Adrenal gland (tissue), 12 donors: ENCODE data around the gene RAD9A. TPM values are rescaled to one million over a fixed set of nuclear protein-coding genes. Genes with fewer than 3 reads are reported as not detected.

Experiments used
- DNase-seq, 7 donors: peaks; one replicate each; pipeline ENCODE4 v3.0.0-alpha.2; 2019 to 2020
- H3K27ac ChIP-seq, 5 donors: fragments of 200-600 bp; sonication (generic) in 4 of 5; 1 replicate in 3 of 5; 2 replicates in 2 of 5; pipeline versions ENCODE4 v1.5.1 to v1.8.0; 2016 to 2020; ENCODE audit warnings: mild to moderate bottlenecking in 1 of 5
- H3K27me3 ChIP-seq: fragments of 200-600 bp; 2 replicates; pipeline ENCODE4 v1.8.0; 2021
- H3K36me3 ChIP-seq, 2 donors: fragments of 200-600 bp; replicated peaks in 1 of 2; 1 replicate in 1 of 2; 2 replicates in 1 of 2; pipeline versions ENCODE4 v1.5.1 to v1.8.0; 2018 to 2022
- H3K4me1 ChIP-seq, 2 donors: fragments of 200-600 bp; replicated peaks in 1 of 2; 1 replicate in 1 of 2; 2 replicates in 1 of 2; pipeline versions ENCODE4 v1.5.1 to v1.8.0; 2018 to 2021
- H3K4me3 ChIP-seq, 4 donors: fragments of 200-600 bp; sonication (generic) in 3 of 4; one replicate each; pipeline ENCODE4 v1.5.1; 2016 to 2018
- H3K9me3 ChIP-seq, 3 donors: fragments of 200-600 bp; sonication (generic) in 1 of 3; replicated peaks in 1 of 3; 1 replicate in 2 of 3; 2 replicates in 1 of 3; pipeline versions ENCODE4 v1.5.1 to v1.8.0; 2016 to 2021
- POLR2A ChIP-seq, 2 donors: fragments of 450-650 bp; IDR thresholded peaks; one replicate each; pipeline ENCODE4 v1.6.1; 2017; ENCODE audit warnings: antibody characterized with exemption in 2 of 2, mild to moderate bottlenecking in 2 of 2, moderate library complexity in 1 of 2
- WGBS, 4 donors: extraction: QIAGEN DNeasy Blood & Tissue Kit in 2 of 4; methylation state at CpG; one replicate each; pipeline versions ENCODE4 v1.1.5 to v1.1.7; 2013 to 2017; 5-methylcytosine and 5-hydroxymethylcytosine counted together
- intact Hi-C, 2 donors: fragments of 100-400 bp; cut with DNase I; formaldehyde crosslinking; loops; one replicate each; pipeline versions ENCODE4 v1.14.1 to v1.15.0; 2022 to 2023
- polyA plus RNA-seq, 3 donors: library from polyadenylated mRNA; stranded (reverse); fragments of 200-250 nt in 2 of 3; fragments of 350-450 nt in 1 of 3; fragmentation: Illumina TruSeq in 1 of 3; extraction: RNeasy Lipid Tissue Mini Kit (QIAGEN cat#74804) in 1 of 3; gene quantifications; one replicate each; pipeline ENCODE4 v1.2.3, GENCODE V29; 2013 to 2014
- total RNA-seq, 9 donors: library from RNA; depleted of rRNA in 4 of 9; stranded (reverse); fragments of >200 nt in 4 of 9; fragments of 120-200 nt in 1 of 9; fragmentation: NEBNext Ultra II Directional in 1 of 9; extraction: Animal tissue kit (Norgen Biotek cat#: 25700) in 1 of 9; gene quantifications; one replicate each; pipeline versions ENCODE4 v1.1.0 to v1.2.4, GENCODE V29; 2013 to 2023
- TF ChIP-seq, protein P1 (sequence below), 6 experiments: fragments of 450-650 bp in 4 of 6; fragments of 200-600 bp in 2 of 6; sonication (generic) in 1 of 6; IDR thresholded peaks; 1 replicate in 5 of 6; 2 replicates in 1 of 6; pipeline versions ENCODE4 v1.5.1 to v1.8.0; 2016 to 2021; ENCODE audit warnings: antibody characterized with exemption in 6 of 6, mild to moderate bottlenecking in 2 of 6, moderate library complexity in 1 of 6
- donor health status: healthy with polysubstance abuse.
- donor health status: Bipolar disorder and iron deficiency.
- donor health status: DM: yes; HTN: yes; CAD: no.
- donor health status: DM: no; HTN: no; CAD: no.
- donor health status: DM: no; HTN: no; CAD: no.
- donor health status: DM: yes; HTN: yes; CAD: no.

Gene RAD9A
- total and polyA plus RNA-seq, 12 donors = 5.4 to 57.7 (median 15.0) TPM

DNA sequence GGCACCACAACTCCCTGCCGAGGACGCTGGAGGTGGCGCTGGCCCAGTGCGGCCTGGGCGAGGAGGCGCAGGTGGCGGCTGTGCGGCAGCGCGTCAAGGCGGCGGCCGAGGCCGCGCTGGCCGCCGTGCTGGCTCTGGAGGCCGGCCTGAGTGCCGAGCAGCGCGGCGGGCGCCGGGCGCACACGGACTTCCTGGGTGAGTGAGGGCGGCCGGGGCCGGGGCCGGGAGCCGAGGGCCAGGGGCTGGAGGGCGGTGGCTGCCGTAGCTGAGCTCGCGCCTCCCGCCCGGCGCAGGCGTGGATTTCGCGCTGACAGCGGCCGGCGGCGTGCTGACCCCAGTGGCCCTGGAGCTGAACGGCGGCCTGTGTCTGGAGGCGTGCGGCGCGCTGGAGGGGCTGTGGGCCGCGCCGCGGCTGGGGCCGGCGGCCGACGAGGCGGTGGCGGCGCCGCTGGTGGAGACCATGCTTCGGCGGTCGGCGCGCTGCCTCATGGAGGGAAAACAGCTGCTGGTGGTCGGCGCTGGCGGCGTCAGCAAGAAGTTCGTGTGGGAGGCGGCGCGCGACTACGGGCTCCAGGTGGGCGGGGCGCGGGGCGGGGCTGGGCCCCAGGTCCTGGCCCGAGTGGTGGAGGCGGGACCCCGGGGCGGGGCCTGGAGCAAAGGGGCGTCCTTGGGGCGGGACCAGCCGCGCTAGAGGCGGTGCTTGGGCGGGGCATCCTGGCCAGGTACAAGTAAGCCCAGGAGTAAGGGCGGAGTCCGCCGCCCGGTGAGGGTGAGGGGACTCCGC lies 29.1 kb downstream of the RAD9A start:
- H3K4me1 ChIP-seq = peaks cover 6 to 7% of the 10 kb centered on the region in 2 donors
- WGBS, 4 donors = 0 to 3% (median 1%) methylated on average over 5 to 97 of the region's 97 CpGs
- H3K27ac ChIP-seq = peak overlapping the region; percentile 75 to 98 (median 89)
- intact Hi-C loops = no loop called here
- H3K4me3 ChIP-seq = peak overlapping the region in 3 of 4 donors; percentile 7 to 81 (median 56)
- DNase-seq = peak; percentile 94 to 97 (median 96)
- no peaks in the 10 kb centered on the region for H3K27me3 ChIP-seq
- peak; percentile 15 to 55 for TF ChIP-seq POLR2A (IDR thresholded peaks at IDR 0.05)
- TF ChIP-seq, protein P1, sequence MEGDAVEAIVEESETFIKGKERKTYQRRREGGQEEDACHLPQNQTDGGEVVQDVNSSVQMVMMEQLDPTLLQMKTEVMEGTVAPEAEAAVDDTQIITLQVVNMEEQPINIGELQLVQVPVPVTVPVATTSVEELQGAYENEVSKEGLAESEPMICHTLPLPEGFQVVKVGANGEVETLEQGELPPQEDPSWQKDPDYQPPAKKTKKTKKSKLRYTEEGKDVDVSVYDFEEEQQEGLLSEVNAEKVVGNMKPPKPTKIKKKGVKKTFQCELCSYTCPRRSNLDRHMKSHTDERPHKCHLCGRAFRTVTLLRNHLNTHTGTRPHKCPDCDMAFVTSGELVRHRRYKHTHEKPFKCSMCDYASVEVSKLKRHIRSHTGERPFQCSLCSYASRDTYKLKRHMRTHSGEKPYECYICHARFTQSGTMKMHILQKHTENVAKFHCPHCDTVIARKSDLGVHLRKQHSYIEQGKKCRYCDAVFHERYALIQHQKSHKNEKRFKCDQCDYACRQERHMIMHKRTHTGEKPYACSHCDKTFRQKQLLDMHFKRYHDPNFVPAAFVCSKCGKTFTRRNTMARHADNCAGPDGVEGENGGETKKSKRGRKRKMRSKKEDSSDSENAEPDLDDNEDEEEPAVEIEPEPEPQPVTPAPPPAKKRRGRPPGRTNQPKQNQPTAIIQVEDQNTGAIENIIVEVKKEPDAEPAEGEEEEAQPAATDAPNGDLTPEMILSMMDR (IDR thresholded peaks at IDR 0.05) = peak in 2 of 6 experiments; percentile 6 to 35
- no peaks in the 10 kb centered on the region for H3K36me3 ChIP-seq
- H3K9me3 ChIP-seq = no peaks in the 10 kb centered on the region

DNA sequence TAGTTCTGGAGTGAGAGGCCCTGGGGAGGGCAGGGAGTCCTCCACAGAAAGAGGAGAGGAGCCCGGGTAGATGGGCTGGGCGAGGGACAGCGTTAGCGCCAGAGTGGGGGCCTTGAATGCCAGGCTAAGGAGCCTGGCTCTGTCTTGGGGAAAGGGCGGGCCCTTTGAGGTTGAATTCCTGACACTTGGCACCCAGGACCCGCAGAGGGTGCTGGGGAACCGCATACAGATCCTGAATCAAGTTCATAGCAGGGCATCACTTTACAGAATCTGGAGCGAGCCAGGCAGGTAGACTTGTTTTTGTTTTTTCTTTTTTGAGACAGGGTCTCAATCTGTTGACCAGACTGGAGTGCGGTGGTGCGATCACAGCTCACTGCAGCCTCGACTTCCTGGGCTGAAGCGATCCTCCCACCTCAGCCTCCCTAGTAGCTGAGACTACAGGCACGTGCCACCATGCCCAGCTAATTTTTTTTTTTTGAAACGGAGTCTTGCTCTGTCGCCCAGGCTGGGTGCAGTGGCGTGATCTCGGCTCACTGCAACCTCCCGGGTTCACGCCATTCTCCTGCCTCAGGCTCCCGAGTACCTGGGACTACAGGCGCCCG lies 29.7 kb downstream of the RAD9A start:
- Histone ChIP-seq H3K27ac (peak overlapping the region in 3 of 5 donors; percentile 75 to 98 (median 89)), H3K27me3 (no peaks in the 10 kb centered on the region), H3K36me3 (no peaks in the 10 kb centered on the region), H3K4me3 (peak overlapping the region in 1 of 4 donors; percentile 81), H3K9me3 (no peaks in the 10 kb centered on the region), H3K4me1 (peaks cover 6 to 7% of the 10 kb centered on the region in 2 donors)
- TF ChIP-seq, protein P1 (IDR thresholded peaks at IDR 0.05) = no peak
- TF ChIP-seq POLR2A (IDR thresholded peaks at IDR 0.05) = no peak
- no peak for DNase-seq
- 61 to 75% (median 70%) methylated on average over 17 to 22 of the region's 22 CpGs for WGBS, 4 donors
- intact Hi-C loops = no loop called here

- Histone ChIP-seq H3K36me3 (no peaks in the 10 kb centered on the region), H3K9me3 (no peaks in the 10 kb centered on the region), H3K4me1 (peaks cover 12 to 13% of the 10 kb centered on the region in 2 donors), H3K4me3 (no peak overlapping the region), H3K27ac (no peak overlapping the region), H3K27me3 (no peaks in the 10 kb centered on the region)
- 69 to 83% (median 71%) methylated on average over 4 to 6 of the region's 6 CpGs for WGBS, 4 donors
- DNase-seq = no peak
- intact Hi-C loops = no loop called here
- TF ChIP-seq, protein P1 (IDR thresholded peaks at IDR 0.05) = no peak
- TF ChIP-seq POLR2A (IDR thresholded peaks at IDR 0.05) = no peak
Observed at GRCh38 chr11:67422891-67423290, 31.1 kb downstream of the RAD9A start.

DNA sequence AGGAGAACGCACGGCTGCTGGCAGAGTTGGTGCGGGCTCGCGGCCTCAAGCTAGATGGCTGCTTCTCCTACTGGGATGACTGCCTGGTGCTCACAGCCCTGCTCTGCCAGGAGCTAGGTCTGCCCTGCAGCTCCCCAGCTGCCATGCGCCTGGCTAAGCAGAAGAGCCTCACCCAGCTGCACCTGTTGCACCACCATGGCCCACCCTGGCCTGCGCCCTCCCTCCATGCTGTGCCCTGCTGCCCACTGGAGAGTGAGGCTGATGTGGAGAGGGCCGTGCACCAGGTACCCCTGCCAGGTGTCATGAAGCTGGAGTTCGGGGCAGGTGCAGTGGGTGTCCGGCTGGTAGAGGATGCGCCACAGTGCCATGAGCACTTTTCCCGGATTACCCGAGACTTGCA lies 31.7 kb downstream of the RAD9A start:
- no peak overlapping the region for H3K27ac ChIP-seq
- no peak for DNase-seq
- intact Hi-C loops = no loop called here
- no peaks in the 10 kb centered on the region for H3K27me3 ChIP-seq
- H3K9me3 ChIP-seq = no peaks in the 10 kb centered on the region
- H3K4me3 ChIP-seq = no peak overlapping the region
- TF ChIP-seq, protein P1 (IDR thresholded peaks at IDR 0.05) = no peak
- no peak for TF ChIP-seq POLR2A (IDR thresholded peaks at IDR 0.05)
- H3K36me3 ChIP-seq = no peaks in the 10 kb centered on the region
- WGBS, 4 donors = 80 to 96% (median 95%) methylated on average over 2 to 13 of the region's 13 CpGs
- H3K4me1 ChIP-seq = peaks cover 12 to 13% of the 10 kb centered on the region in 2 donors
